Transverse colon (tissue), 4 donors: ENCODE results near the gene C11orf68. TPM values are rescaled to one million over a fixed set of nuclear protein-coding genes. Genes with fewer than 3 reads are reported as not detected.

Experiments
- DNase-seq: peaks from one replicate; pipeline ENCODE4 v3.0.0-alpha.2; 2019
- H3K27ac ChIP-seq, 4 donors: fragments of 200-600 bp; sonication (generic); 2 replicates each; pipeline ENCODE4 v1.5.1; 2016 to 2018; ENCODE audit warnings: inconsistent platforms in 4 of 4
- H3K27me3 ChIP-seq: fragments of 200-600 bp; sonication (generic); 2 replicates; pipeline ENCODE4 v1.5.1; 2017; ENCODE audit warnings: inconsistent platforms
- H3K36me3 ChIP-seq, 4 donors: fragments of 200-600 bp; sonication (generic); 2 replicates each; pipeline ENCODE4 v1.5.1; 2017 to 2019; ENCODE audit warnings: inconsistent platforms in 4 of 4
- H3K4me1 ChIP-seq, 4 donors: fragments of 200-600 bp; sonication (generic); 2 replicates each; pipeline ENCODE4 v1.5.1; 2017 to 2020; ENCODE audit warnings: inconsistent platforms in 4 of 4
- H3K4me3 ChIP-seq, 4 donors: fragments of 200-600 bp; sonication (generic); 1 replicate in 1 of 4; 2 replicates in 3 of 4; pipeline versions ENCODE4 v1.5.1 to v1.6.1; 2017 to 2019; ENCODE audit warnings: inconsistent platforms in 4 of 4
- H3K9me3 ChIP-seq, 2 donors: fragments of 200-600 bp; sonication (generic); 2 replicates each; pipeline ENCODE4 v1.5.1; 2017 to 2019; ENCODE audit warnings: inconsistent platforms in 2 of 2
- EP300 ChIP-seq: sonication (generic); formaldehyde crosslinking; IDR thresholded peaks from one replicate; pipeline ENCODE4 v1.6.1; 2017; ENCODE audit warnings: antibody characterized with exemption, low read depth
- POLR2A ChIP-seq: fragments of 450-650 bp; IDR thresholded peaks from one replicate; pipeline ENCODE4 v1.6.1; 2016; ENCODE audit warnings: antibody characterized with exemption, mild to moderate bottlenecking, moderate library complexity
- POLR2AphosphoS5 ChIP-seq, 3 donors: sonication (generic); formaldehyde crosslinking; IDR thresholded peaks; one replicate each; pipeline ENCODE4 v1.6.1; 2016; ENCODE audit warnings: antibody characterized with exemption in 3 of 3
- WGBS, 2 donors: methylation state at CpG; one replicate each; pipeline ENCODE4 v1.1.5; 2018; ENCODE audit warnings: low coverage in 1 of 2; 5-methylcytosine and 5-hydroxymethylcytosine counted together
- in situ Hi-C, 4 donors: fragments of 200-750 bp; cut with MboI; loops; one replicate each; pipeline versions ENCODE4 v1.15.0 to v1.15.1; 2017; ENCODE audit warnings: low sequenced_read_pairs in 3 of 4, low pct_ligation_motif_present in 1 of 4, low pct_unique_long_range_greater_than_20kb in 1 of 4
- intact Hi-C: fragments of 100-400 bp; cut with DNase I; formaldehyde crosslinking; loops from one replicate; pipeline ENCODE4 v1.15.1; 2023; ENCODE audit warnings: low total_unique reads
- total RNA-seq, 4 donors: library from RNA; depleted of rRNA; stranded (reverse); fragments of >200 nt; gene quantifications; one replicate each; pipeline ENCODE4 v1.1.0, GENCODE V29; 2016
- TF ChIP-seq, protein P1 (sequence below), 5 experiments: fragments of 200-600 bp in 3 of 5; fragments of 450-650 bp in 2 of 5; sonication (generic) in 3 of 5; IDR thresholded peaks; 1 replicate in 2 of 5; 2 replicates in 3 of 5; pipeline ENCODE4 v1.5.1; 2016 to 2017; ENCODE audit warnings: antibody characterized with exemption in 5 of 5, inconsistent platforms in 3 of 5, mild to moderate bottlenecking in 2 of 5, moderate library complexity in 1 of 5

The C11orf68 gene
- total RNA-seq, 4 donors from 2014 or later, result 15.2 to 59.5 (median 22.8) TPM

DNA sequence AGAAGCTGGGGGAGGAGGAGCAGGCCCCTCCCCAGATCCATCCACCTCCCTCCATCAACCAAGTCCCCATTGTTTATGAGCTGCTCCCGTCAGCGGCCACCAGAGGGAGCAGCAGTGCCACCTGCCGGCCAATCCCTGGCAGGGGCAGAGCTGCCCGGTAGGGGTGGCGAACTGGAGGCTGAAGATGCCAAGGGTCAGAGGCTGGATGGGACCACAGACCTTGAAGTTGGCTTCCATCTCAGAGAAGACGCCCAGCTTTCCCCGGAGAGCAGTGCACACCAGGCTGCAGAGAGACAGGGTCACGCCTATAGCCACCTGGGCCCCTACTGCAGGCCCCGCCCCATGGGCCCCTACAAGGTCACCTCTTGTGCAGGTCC lies 34.2 kb downstream of the C11orf68 start:
- WGBS, 2 donors, result 21% methylated on average over 9 of the region's 9 CpGs; no CpG with 5 or more reads in 1 of the 2 donors
- peaks cover 0 to 5% (median 0%) of the 10 kb centered on the region in 4 donors for H3K36me3 ChIP-seq
- H3K27me3 ChIP-seq, result no peaks in the 10 kb centered on the region
- in situ Hi-C loops (loop anchor here in 3 of 4 donors (10.0 to 25.0 kb wide), 2 partner anchors 100 to 103 kb away; no protein-coding TSS in a partner anchor), intact Hi-C loops (loop anchor here (5.0 kb wide), 1 partner anchor 108 kb away; no protein-coding TSS in a partner anchor)
- H3K9me3 ChIP-seq, result no peaks in the 10 kb centered on the region
- peaks cover 15 to 37% (median 23%) of the 10 kb centered on the region in 4 donors for H3K4me1 ChIP-seq
- TF ChIP-seq, protein P1, sequence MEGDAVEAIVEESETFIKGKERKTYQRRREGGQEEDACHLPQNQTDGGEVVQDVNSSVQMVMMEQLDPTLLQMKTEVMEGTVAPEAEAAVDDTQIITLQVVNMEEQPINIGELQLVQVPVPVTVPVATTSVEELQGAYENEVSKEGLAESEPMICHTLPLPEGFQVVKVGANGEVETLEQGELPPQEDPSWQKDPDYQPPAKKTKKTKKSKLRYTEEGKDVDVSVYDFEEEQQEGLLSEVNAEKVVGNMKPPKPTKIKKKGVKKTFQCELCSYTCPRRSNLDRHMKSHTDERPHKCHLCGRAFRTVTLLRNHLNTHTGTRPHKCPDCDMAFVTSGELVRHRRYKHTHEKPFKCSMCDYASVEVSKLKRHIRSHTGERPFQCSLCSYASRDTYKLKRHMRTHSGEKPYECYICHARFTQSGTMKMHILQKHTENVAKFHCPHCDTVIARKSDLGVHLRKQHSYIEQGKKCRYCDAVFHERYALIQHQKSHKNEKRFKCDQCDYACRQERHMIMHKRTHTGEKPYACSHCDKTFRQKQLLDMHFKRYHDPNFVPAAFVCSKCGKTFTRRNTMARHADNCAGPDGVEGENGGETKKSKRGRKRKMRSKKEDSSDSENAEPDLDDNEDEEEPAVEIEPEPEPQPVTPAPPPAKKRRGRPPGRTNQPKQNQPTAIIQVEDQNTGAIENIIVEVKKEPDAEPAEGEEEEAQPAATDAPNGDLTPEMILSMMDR (IDR thresholded peaks at IDR 0.05), result peak; percentile 96 to 99 (median 99)
- TF ChIP-seq EP300 (no peak), POLR2A (no peak), POLR2AphosphoS5 (IDR thresholded peaks at IDR 0.05) (peak in 1 of 3 donors; percentile 32)
- peak overlapping the region in 2 of 4 donors; percentile 49 to 62 for H3K27ac ChIP-seq
- no peak overlapping the region for H3K4me3 ChIP-seq
- DNase-seq, result peak; percentile 83

DNA sequence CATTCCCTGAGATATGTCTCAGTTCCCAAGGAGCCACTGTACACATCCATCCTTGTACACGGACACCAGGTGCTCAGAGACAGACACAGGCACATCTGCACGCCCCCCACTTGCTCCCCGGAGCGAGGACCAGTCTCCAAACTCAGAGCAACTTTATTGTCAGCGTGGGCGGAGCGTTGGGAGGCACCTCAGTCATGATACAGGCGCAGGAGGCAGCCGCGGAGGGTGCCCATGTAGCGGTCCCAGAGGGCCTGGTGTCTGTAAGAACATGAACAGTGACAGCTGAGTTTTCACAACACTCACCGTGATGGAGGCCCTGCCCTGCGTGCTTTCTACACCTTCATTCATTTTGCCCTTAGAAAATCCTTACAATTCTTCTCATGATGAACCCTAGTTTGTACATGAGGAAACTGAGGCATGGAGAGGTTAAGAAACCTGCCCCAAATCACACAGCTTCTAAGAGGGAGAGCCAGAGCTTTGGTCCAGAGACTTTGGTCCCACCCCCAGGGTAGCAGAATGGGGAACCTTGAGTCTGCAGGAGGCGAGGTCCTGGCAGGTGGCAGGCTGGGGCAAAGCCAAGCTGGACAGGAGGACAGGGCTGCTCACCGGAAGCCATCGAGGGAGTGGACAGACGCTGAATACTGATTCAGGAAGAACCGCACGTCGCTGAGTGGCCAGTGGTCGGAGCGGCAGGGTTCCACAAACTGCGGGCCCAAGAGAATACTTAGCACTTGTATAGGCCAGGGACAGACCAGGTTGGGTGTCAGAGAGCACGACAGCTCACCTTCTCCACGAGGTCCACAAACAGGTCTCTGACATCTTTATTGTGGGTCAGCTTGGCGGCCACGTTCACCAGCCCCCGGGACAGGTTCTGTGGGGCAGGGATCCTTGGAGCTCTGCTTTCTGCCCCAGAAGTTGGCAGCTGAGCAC lies 34.8 kb downstream of the C11orf68 start:
- intact Hi-C loops (loop anchor here (5.0 kb wide), 1 partner anchor 108 kb away; no protein-coding TSS in a partner anchor), in situ Hi-C loops (loop anchor here in 3 of 4 donors (10.0 to 25.0 kb wide), 2 partner anchors 101 to 103 kb away; no protein-coding TSS in a partner anchor)
- H3K4me1 ChIP-seq, result peaks cover 8 to 31% (median 17%) of the 10 kb centered on the region in 4 donors
- no peak overlapping the region for H3K27ac ChIP-seq
- peak; percentile 8 for DNase-seq
- no peaks in the 10 kb centered on the region for H3K9me3 ChIP-seq
- WGBS, 2 donors, result 67 to 80% methylated on average over 1 to 28 of the region's 28 CpGs
- H3K36me3 ChIP-seq, result peaks cover 0 to 5% (median 0%) of the 10 kb centered on the region in 4 donors
- TF ChIP-seq, protein P1 (IDR thresholded peaks at IDR 0.05), result no peak
- TF ChIP-seq POLR2A, result no peak
- TF ChIP-seq EP300, result no peak
- TF ChIP-seq POLR2AphosphoS5 (IDR thresholded peaks at IDR 0.05), result no peak
- no peak overlapping the region for H3K4me3 ChIP-seq
- H3K27me3 ChIP-seq, result no peaks in the 10 kb centered on the region

DNA sequence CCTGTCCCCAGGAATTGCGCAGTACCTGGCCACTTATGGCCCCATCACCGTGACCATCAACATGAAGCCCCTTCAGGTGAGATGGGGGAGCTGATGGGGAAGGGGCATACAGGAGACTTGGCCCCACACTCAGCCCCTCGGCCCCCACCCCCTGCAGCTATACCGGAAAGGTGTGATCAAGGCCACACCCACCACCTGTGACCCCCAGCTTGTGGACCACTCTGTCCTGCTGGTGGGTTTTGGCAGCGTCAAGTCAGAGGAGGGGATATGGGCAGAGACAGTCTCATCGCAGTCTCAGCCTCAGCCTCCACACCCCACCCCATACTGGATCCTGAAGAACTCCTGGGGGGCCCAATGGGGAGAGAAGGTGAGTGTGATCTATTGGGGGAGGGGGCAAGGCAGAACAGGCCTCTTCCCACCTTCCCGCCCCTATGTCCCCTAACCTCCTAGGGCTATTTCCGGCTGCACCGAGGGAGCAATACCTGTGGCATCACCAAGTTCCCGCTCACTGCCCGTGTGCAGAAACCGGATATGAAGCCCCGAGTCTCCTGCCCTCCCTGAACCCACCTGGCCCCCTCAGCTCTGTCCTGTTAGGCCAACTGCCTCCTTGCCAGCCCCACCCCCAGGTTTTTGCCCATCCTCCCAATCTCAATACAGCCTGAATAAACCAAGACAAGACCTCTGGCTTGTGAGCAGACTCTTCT lies 35.7 kb downstream of the C11orf68 start:
- no peak overlapping the region for H3K27ac ChIP-seq
- peaks cover 0 to 5% (median 0%) of the 10 kb centered on the region in 4 donors for H3K36me3 ChIP-seq
- in situ Hi-C loops (loop anchor here in 3 of 4 donors (10.0 to 25.0 kb wide), 2 partner anchors 102 to 104 kb away; no protein-coding TSS in a partner anchor), intact Hi-C loops (loop anchor here (5.0 kb wide), 1 partner anchor 109 kb away; no protein-coding TSS in a partner anchor)
- DNase-seq, result peak; percentile 8
- no peaks in the 10 kb centered on the region for H3K9me3 ChIP-seq
- peaks cover 8 to 26% (median 12%) of the 10 kb centered on the region in 4 donors for H3K4me1 ChIP-seq
- no peaks in the 10 kb centered on the region for H3K27me3 ChIP-seq
- no peak overlapping the region for H3K4me3 ChIP-seq
- WGBS, 2 donors, result 94% methylated on average over 13 of the region's 13 CpGs; no CpG with 5 or more reads in 1 of the 2 donors
- no peak for TF ChIP-seq POLR2AphosphoS5 (IDR thresholded peaks at IDR 0.05)
- no peak for TF ChIP-seq POLR2A
- TF ChIP-seq EP300, result no peak
- TF ChIP-seq, protein P1 (IDR thresholded peaks at IDR 0.05), result no peak
